Endothelial cell of umbilical vein (primary cell): Measurements from ENCODE around the gene CLIP2.

ENCODE experiments used
- CTCF ChIP-seq, 2 donors: IDR thresholded peaks; 1 replicate in 1 of 2; 2 replicates in 1 of 2; pipeline ENCODE4 v1.5.1; 2011; ENCODE audit warnings: low read length in 2 of 2, mild to moderate bottlenecking in 2 of 2, moderate library complexity in 2 of 2, control low read depth in 1 of 2, inconsistent platforms in 1 of 2, low read depth in 1 of 2; ENCODE audit not compliant: insufficient read depth in 1 of 2; ENCODE audit errors: extremely low read depth in 1 of 2
- MAX ChIP-seq: IDR thresholded peaks from 2 replicates; pipeline ENCODE4 v1.6.1; 2011; ENCODE audit not compliant: insufficient read depth, insufficient read length
- MYC ChIP-seq: IDR thresholded peaks from one replicate; pipeline ENCODE4 v1.6.1; 2011; ENCODE audit warnings: mild to moderate bottlenecking, low read depth, low read length
- POLR2A ChIP-seq: IDR thresholded peaks from 2 replicates; pipeline ENCODE4 v1.6.1; 2012; ENCODE audit warnings: low read depth, mild to moderate bottlenecking, control low read depth, low read length

- no peak for TF ChIP-seq POLR2A
- no peak for TF ChIP-seq CTCF (IDR thresholded peaks at IDR 0.05; ENCODE audit: extremely low read depth in 1 of 2, insufficient read depth in 1 of 2, low read depth in 1 of 2, low read length in 2 of 2)
- TF ChIP-seq MAX = no peak
- TF ChIP-seq MYC = no peak
Measured at GRCh38 chr7:74454021-74454924, 165.1 kb downstream of the CLIP2 start.
